Glutamatergic neuron (in vitro differentiated cells): ENCODE data around the gene ZFC3H1. TPM values are rescaled to one million over a fixed set of nuclear protein-coding genes. Genes with fewer than 3 reads are reported as not detected.

ENCODE experiments used
- DNase-seq: peaks from one replicate; pipeline ENCODE4 v3.0.0; 2022
- H3K27ac Mint-ChIP-seq: one replicate; pipeline ENCODE4 v1.8.0; 2020; ENCODE audit warnings: mild to moderate bottlenecking, mixed read lengths, inconsistent platforms; ENCODE audit not compliant: unreplicated experiment
- H3K27me3 Mint-ChIP-seq: one replicate; pipeline ENCODE4 v1.8.0; 2020; ENCODE audit warnings: mild to moderate bottlenecking, moderate library complexity, mixed read lengths, inconsistent platforms; ENCODE audit not compliant: unreplicated experiment
- H3K36me3 Mint-ChIP-seq: one replicate; pipeline ENCODE4 v1.8.0; 2020; ENCODE audit warnings: mild to moderate bottlenecking, mixed read lengths, inconsistent platforms; ENCODE audit not compliant: unreplicated experiment
- H3K4me1 Mint-ChIP-seq: one replicate; pipeline ENCODE4 v1.8.0; 2020; ENCODE audit warnings: mild to moderate bottlenecking, low read depth, mixed read lengths, inconsistent platforms; ENCODE audit not compliant: unreplicated experiment
- H3K4me3 Mint-ChIP-seq: one replicate; pipeline ENCODE4 v1.8.0; 2020; ENCODE audit warnings: mild to moderate bottlenecking, mixed read lengths, inconsistent platforms; ENCODE audit not compliant: unreplicated experiment
- H3K9me3 Mint-ChIP-seq: one replicate; pipeline ENCODE4 v1.8.0; 2020; ENCODE audit warnings: mild to moderate bottlenecking, moderate library complexity, mixed read lengths, inconsistent platforms; ENCODE audit not compliant: unreplicated experiment
- CTCF ChIP-seq: fragments of 200-600 bp; sonication (generic); IDR thresholded peaks from one replicate; pipeline ENCODE4 v1.5.0; 2021; ENCODE audit not compliant: partially characterized antibody, unreplicated experiment
- long read RNA-seq: library from polyadenylated mRNA; unstranded; transcript quantifications from one replicate; pipeline ENCODE4 v2.0.0, GENCODE V29; 2020; ENCODE audit not compliant: unreplicated experiment
- total RNA-seq: library from RNA; stranded (reverse); fragmentation: NEBNext Ultra II Directional; extraction: Animal tissue kit (Norgen Biotek cat#: 25700); gene quantifications from one replicate; pipeline ENCODE4 v1.2.1, GENCODE V29; 2021; ENCODE audit not compliant: unreplicated experiment

Gene ZFC3H1
- total RNA-seq = 66.7 TPM
- long read RNA-seq, partial matches to known transcripts = 1 of 2 reads
- long read RNA-seq, other reads (novel, unspliced or antisense) = 0 of 2 reads

GRCh38 chr12:71663561-71664410 is at the start of gene ZFC3H1, which contains the start of gene THAP2:
ZFC3H1 (minus strand) TSS chr12:71663848; CDS start chr12:71663610, 238 bp downstream.
THAP2 (plus strand) TSS chr12:71664301; CDS start chr12:71664510, 209 bp downstream.
- DNase-seq = peak; percentile 85
- TF ChIP-seq CTCF = no peak
- Mint-ChIP-seq H3K36me3 (peaks cover 5% of the 10 kb centered on the region), H3K9me3 (peaks cover 14% of the 10 kb centered on the region), H3K4me1 (peaks cover 14% of the 10 kb centered on the region), H3K27ac (peak within 1 kb of the TSS; percentile 99), H3K27me3 (peaks cover 16% of the 10 kb centered on the region), H3K4me3 (peak within 1 kb of the TSS; percentile 93)

GRCh38 chr12:71710276-71711125 is 46.9 kb upstream of the ZFC3H1 start:
- H3K4me1 Mint-ChIP-seq = no peaks in the 10 kb centered on the region
- H3K27me3 Mint-ChIP-seq = no peaks in the 10 kb centered on the region
- DNase-seq = no peak
- no peak overlapping the region for H3K4me3 Mint-ChIP-seq
- TF ChIP-seq CTCF = no peak
- peaks cover 4% of the 10 kb centered on the region for H3K9me3 Mint-ChIP-seq
- H3K27ac Mint-ChIP-seq = no peak overlapping the region
- H3K36me3 Mint-ChIP-seq = peaks cover 21% of the 10 kb centered on the region

GRCh38 chr12:71708658-71709057 is 45.0 kb upstream of the ZFC3H1 start:
- TF ChIP-seq CTCF = no peak
- DNase-seq = no peak
- H3K4me3 Mint-ChIP-seq = no peak overlapping the region
- no peak overlapping the region for H3K27ac Mint-ChIP-seq
- no peaks in the 10 kb centered on the region for H3K4me1 Mint-ChIP-seq
- H3K27me3 Mint-ChIP-seq = no peaks in the 10 kb centered on the region
- peaks cover 18% of the 10 kb centered on the region for H3K36me3 Mint-ChIP-seq
- peaks cover 4% of the 10 kb centered on the region for H3K9me3 Mint-ChIP-seq

- no peaks in the 10 kb centered on the region for H3K27me3 Mint-ChIP-seq
- peaks cover 2% of the 10 kb centered on the region for H3K9me3 Mint-ChIP-seq
- DNase-seq = no peak
- TF ChIP-seq CTCF = no peak
- H3K4me1 Mint-ChIP-seq = no peaks in the 10 kb centered on the region
- H3K27ac Mint-ChIP-seq = no peak overlapping the region
- no peak overlapping the region for H3K4me3 Mint-ChIP-seq
- no peaks in the 10 kb centered on the region for H3K36me3 Mint-ChIP-seq
These were observed 41.3 kb upstream of the ZFC3H1 start for GRCh38 chr12:71704920-71705319.
